B cell (primary cell): ENCODE results near the gene CHIC2. TPM values are rescaled to one million over a fixed set of nuclear protein-coding genes. Genes with fewer than 3 reads are reported as not detected.

Experiments used
- ATAC-seq: fragments of 200-7000 bp; cut with Tn5 transposase; one replicate; pipeline ENCODE4 v1.10.0; 2021; ENCODE audit warnings: low read depth, mild to moderate bottlenecking, moderate number of reproducible peaks, moderate library complexity
- CTCF ChIA-PET: fragments of 350-600 bp; sonication (Branson Sonifier 250); formaldehyde crosslinking; loops from one replicate; lab custom pipeline; 2021; ENCODE audit warnings: antibody characterized with exemption, inconsistent platforms; lab: Charles Lee
- POLR2A ChIA-PET: fragments of 350-600 bp; sonication (Branson Sonifier 250); formaldehyde crosslinking; loops from one replicate; lab custom pipeline; 2021; ENCODE audit warnings: antibody characterized with exemption; lab: Charles Lee
- DNase-seq: peaks from one replicate; pipeline ENCODE4 v3.0.0; 2013
- H2AFZ ChIP-seq: 2 replicates; pipeline ENCODE4 v1.6.1; 2012; ENCODE audit warnings: mild to moderate bottlenecking, low read depth, low read length; ENCODE audit not compliant: insufficient read depth, poor library complexity, severe bottlenecking
- H3K27ac ChIP-seq, 2 donors: 1 replicate in 1 of 2; 2 replicates in 1 of 2; pipeline ENCODE4 v1.5.1; 2012 to 2013; ENCODE audit warnings: low read length in 2 of 2, mild to moderate bottlenecking in 2 of 2, moderate library complexity in 1 of 2
- H3K27me3 ChIP-seq, 4 experiments: fragments of 200-600 bp in 1 of 4; sonication (generic) in 1 of 4; replicated peaks in 1 of 4; 1 replicate in 2 of 4; 2 replicates in 2 of 4; pipeline versions ENCODE4 v1.6.1 to v1.7.0; 2013 to 2016; ENCODE audit warnings: low read length in 3 of 4, mild to moderate bottlenecking in 2 of 4, mixed read lengths in 1 of 4, moderate library complexity in 1 of 4; ENCODE audit not compliant: insufficient read depth in 4 of 4, control insufficient read depth in 3 of 4; ENCODE audit errors: control extremely low read depth in 1 of 4
- H3K36me3 ChIP-seq, 2 experiments: replicated peaks in 1 of 2; 1 replicate in 1 of 2; 2 replicates in 1 of 2; pipeline versions ENCODE4 v1.6.1 to v1.7.1; 2013; ENCODE audit warnings: low read length in 1 of 2; ENCODE audit not compliant: insufficient read depth in 2 of 2, control insufficient read depth in 1 of 2; ENCODE audit errors: control extremely low read depth in 1 of 2, extremely low read depth in 1 of 2
- H3K4me1 ChIP-seq, 2 donors: fragments of 200-600 bp in 1 of 2; sonication (generic) in 1 of 2; 1 replicate in 1 of 2; 2 replicates in 1 of 2; pipeline versions ENCODE4 v1.5.1 to v1.6.1; 2013 to 2017; ENCODE audit warnings: low read length in 2 of 2; ENCODE audit not compliant: control insufficient read depth in 2 of 2, insufficient read depth in 2 of 2
- H3K4me2 ChIP-seq: replicated peaks from 2 replicates; pipeline ENCODE3; 2012; ENCODE audit warnings: mild to moderate bottlenecking, low read depth, low read length; ENCODE audit not compliant: poor library complexity, severe bottlenecking
- H3K4me3 ChIP-seq, 5 experiments: fragments of 200-600 bp in 1 of 5; sonication (generic) in 1 of 5; 1 replicate in 3 of 5; 2 replicates in 2 of 5; pipeline versions ENCODE4 v1.5.1 to v1.7.0; 2011 to 2016; ENCODE audit warnings: low read length in 4 of 5, mild to moderate bottlenecking in 4 of 5, low read depth in 2 of 5, control low read depth in 1 of 5, moderate library complexity in 1 of 5; ENCODE audit not compliant: insufficient read depth in 1 of 5; ENCODE audit errors: control extremely low read depth in 1 of 5, extremely low read depth in 1 of 5
- H3K79me2 ChIP-seq: fragments of 200-600 bp; sonication (generic); one replicate; pipeline ENCODE4 v1.6.0; 2016; ENCODE audit warnings: low read length; ENCODE audit not compliant: control insufficient read depth, insufficient read depth
- H3K9ac ChIP-seq: fragments of 200-600 bp; sonication (generic); 2 replicates; pipeline ENCODE4 v1.6.1; 2017; ENCODE audit warnings: mild to moderate bottlenecking, low read length, moderate library complexity
- H3K9me3 ChIP-seq, 3 donors: one replicate each; pipeline versions ENCODE4 v1.6.1 to v1.7.1; 2013; ENCODE audit warnings: low read length in 2 of 3; ENCODE audit not compliant: control insufficient read depth in 2 of 3, insufficient read depth in 1 of 3; ENCODE audit errors: control extremely low read depth in 1 of 3
- H4K20me1 ChIP-seq: 2 replicates; pipeline ENCODE4 v1.6.0; 2012; ENCODE audit warnings: mild to moderate bottlenecking, low read length; ENCODE audit not compliant: insufficient read depth, control insufficient read depth, poor library complexity, severe bottlenecking
- H3K27ac Mint-ChIP-seq: one replicate; pipeline ENCODE4 v1.8.0; 2021; ENCODE audit warnings: mixed read lengths
- H3K27me3 Mint-ChIP-seq: one replicate; pipeline ENCODE4 v1.8.0; 2021; ENCODE audit warnings: mixed read lengths
- H3K4me1 Mint-ChIP-seq: one replicate; pipeline ENCODE4 v1.8.0; 2021; ENCODE audit warnings: mixed read lengths
- H3K4me3 Mint-ChIP-seq: one replicate; pipeline ENCODE4 v1.8.0; 2021; ENCODE audit warnings: mixed read lengths
- H3K9me3 Mint-ChIP-seq: one replicate; pipeline ENCODE4 v1.8.0; 2022; ENCODE audit warnings: mixed read lengths; ENCODE audit not compliant: insufficient read depth
- CTCF ChIP-seq: fragments of 200-600 bp; IDR thresholded peaks from one replicate; pipeline ENCODE4 v1.8.0; 2022; ENCODE audit warnings: antibody characterized with exemption, mild to moderate bottlenecking
- EZH2 ChIP-seq: IDR thresholded peaks from 2 replicates; pipeline ENCODE4 v1.6.1; 2012; ENCODE audit warnings: borderline replicate concordance, low read depth, mild to moderate bottlenecking, moderate library complexity, low read length; ENCODE audit not compliant: insufficient read depth, poor library complexity, severe bottlenecking
- WGBS: methylation state at CpG from one replicate; pipeline ENCODE4 v1.1.5; 2013; ENCODE audit warnings: missing lambda C conversion rate; ENCODE audit not compliant: insufficient coverage; 5-methylcytosine and 5-hydroxymethylcytosine counted together
- intact Hi-C: fragments of 100-400 bp; cut with micrococcal nuclease; formaldehyde crosslinking; loops from one replicate; pipeline ENCODE4 v1.10.0; 2022
- polyA plus RNA-seq: library from polyadenylated mRNA; depleted of rRNA; stranded (reverse); fragments of >200 nt; gene quantifications from 2 replicates; pipeline ENCODE4 v1.2.3, GENCODE V29; 2012
- total RNA-seq, 2 donors: library from RNA; stranded (reverse); fragments of 120-200 nt in 1 of 2; gene quantifications; 1 replicate in 1 of 2; 2 replicates in 1 of 2; pipeline versions ENCODE4 v1.2.3 to v1.2.4, GENCODE V29; 2013 to 2022

The CHIC2 gene
- total and polyA plus RNA-seq, 2 donors (not counting 1 experiment from before 2014, with no cell fraction given): 20.2 to 37.7 TPM

- peak overlapping the region; percentile 20 for H3K27ac Mint-ChIP-seq
- Histone ChIP-seq H4K20me1 (no peaks in the 10 kb centered on the region), H3K27ac (no peak overlapping the region), H3K4me2 (peak overlapping the region; percentile 75), H3K4me1 (peaks cover 53 to 65% of the 10 kb centered on the region in 2 donors), H2AFZ (peak overlapping the region; percentile 36), H3K79me2 (no peaks in the 10 kb centered on the region), H3K36me3 (no peaks in the 10 kb centered on the region), H3K9me3 (peaks cover 2 to 37% (median 4%) of the 10 kb centered on the region in 3 donors), H3K9ac (peak overlapping the region; percentile 57), H3K27me3 (peaks cover 0 to 94% (median 76%) of the 10 kb centered on the region in 4 experiments), H3K4me3 (peak overlapping the region in 3 of 5 experiments; percentile 36 to 57 (median 43))
- H3K4me1 Mint-ChIP-seq: peaks cover 51% of the 10 kb centered on the region
- CTCF ChIA-PET: no interaction called here
- peak overlapping the region; percentile 82 for H3K4me3 Mint-ChIP-seq
- ATAC-seq (no peak), DNase-seq (peak; percentile 49)
- no peaks in the 10 kb centered on the region for H3K9me3 Mint-ChIP-seq
- H3K27me3 Mint-ChIP-seq: peaks cover 75% of the 10 kb centered on the region
- intact Hi-C loops: loop anchor here (1.0 to 2.0 kb wide), 2 partner anchors 10 to 129 kb away; no protein-coding TSS in a partner anchor
- POLR2A ChIA-PET: no interaction called here
- 11% methylated on average over 37 of the region's 50 CpGs for WGBS
- TF ChIP-seq CTCF: no peak
- TF ChIP-seq EZH2: no peak
Observed at GRCh38 chr4:54101190-54102041, 37.0 kb upstream of the CHIC2 start.
